GM04504 (cell line): ENCODE measurements around the gene ARTN.

Experiments used
- DNase-seq: peaks from one replicate; pipeline ENCODE4 v3.0.0-alpha.2; 2012; ENCODE audit warnings: low read depth

Gene ARTN

DNA sequence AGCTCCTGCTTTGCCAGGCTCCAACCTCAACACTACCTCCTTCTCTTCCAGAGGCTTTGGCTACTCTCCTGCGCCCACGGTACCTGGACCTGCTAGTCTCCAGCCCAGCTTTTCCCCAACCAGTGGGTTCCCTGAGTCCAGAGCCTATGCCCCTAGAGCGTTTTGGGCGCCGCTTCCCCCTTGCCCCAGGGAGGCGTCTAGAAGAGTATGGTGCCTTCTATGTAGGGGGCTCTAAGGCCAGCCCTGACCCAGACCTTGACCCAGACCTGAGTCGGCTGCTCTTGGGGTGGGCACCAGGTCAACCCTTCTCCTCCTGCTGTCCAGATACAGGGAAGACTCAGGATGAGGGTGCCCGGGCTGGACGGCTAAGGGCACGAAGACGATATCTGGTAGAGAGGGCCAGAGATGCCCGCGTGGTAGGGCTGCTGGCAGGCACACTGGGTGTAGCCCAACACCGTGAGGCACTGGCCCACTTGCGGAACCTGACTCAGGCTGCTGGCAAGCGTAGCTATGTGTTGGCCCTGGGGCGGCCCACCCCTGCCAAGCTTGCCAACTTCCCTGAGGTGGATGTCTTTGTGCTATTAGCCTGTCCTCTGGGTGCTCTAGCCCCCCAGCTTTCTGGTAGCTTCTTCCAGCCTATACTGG lies 37.9 kb downstream of the ARTN start:
- no peak for DNase-seq

DNA sequence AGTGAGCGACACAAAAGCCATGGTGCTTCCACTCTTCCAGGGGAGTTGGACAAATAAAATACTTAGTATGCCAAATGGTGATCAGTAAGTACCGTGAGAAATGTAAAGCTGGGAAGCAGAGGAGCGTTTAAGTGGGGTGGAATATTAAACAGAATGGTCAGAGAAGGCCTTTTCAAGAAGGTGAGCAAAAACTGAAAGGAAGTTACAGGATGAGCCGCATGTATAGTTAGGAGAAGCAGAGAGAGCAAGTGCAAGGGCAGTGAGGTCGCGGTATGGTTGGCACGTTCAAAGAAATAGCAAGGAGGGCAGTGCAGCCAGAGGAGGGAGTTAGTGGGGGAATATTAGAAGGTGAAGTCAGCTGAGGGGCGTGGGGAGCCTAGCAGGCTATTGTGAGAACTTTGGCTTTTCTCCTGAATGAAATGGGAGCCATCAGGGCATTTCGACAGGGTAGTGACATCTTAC lies 40.4 kb downstream of the ARTN start:
- no peak for DNase-seq

GRCh38 chr1:43974443-43975248 lies 41.0 kb downstream of the ARTN start, which contains the start of gene ATP6V0B:
TSS of gene ATP6V0B (plus strand) at chr1:43974960. CDS start at chr1:43975041, 81 bp downstream.
- DNase-seq = peak; percentile 83

- no peak for DNase-seq
These were observed 41.8 kb downstream of the ARTN start for GRCh38 chr1:43975249-43975961.

DNA sequence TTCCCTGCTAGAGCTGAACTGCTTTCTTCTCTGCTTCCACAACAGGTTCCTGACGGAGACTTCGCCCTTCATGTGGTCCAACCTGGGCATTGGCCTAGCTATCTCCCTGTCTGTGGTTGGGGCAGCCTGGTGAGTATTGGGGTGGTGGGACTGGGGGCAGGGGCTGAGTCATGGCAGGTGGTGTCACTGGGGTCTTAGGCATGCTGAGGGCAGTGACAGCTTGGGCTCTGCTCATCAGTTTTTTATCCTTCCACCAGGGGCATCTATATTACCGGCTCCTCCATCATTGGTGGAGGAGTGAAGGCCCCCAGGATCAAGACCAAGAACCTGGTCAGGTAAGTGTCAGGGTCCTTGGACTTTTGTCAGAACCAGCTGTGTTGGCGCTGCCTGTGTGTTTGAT lies 42.4 kb downstream of the ARTN start:
- DNase-seq = no peak

- DNase-seq = no peak
These were observed 43.3 kb downstream of the ARTN start for GRCh38 chr1:43976890-43977289.

DNA sequence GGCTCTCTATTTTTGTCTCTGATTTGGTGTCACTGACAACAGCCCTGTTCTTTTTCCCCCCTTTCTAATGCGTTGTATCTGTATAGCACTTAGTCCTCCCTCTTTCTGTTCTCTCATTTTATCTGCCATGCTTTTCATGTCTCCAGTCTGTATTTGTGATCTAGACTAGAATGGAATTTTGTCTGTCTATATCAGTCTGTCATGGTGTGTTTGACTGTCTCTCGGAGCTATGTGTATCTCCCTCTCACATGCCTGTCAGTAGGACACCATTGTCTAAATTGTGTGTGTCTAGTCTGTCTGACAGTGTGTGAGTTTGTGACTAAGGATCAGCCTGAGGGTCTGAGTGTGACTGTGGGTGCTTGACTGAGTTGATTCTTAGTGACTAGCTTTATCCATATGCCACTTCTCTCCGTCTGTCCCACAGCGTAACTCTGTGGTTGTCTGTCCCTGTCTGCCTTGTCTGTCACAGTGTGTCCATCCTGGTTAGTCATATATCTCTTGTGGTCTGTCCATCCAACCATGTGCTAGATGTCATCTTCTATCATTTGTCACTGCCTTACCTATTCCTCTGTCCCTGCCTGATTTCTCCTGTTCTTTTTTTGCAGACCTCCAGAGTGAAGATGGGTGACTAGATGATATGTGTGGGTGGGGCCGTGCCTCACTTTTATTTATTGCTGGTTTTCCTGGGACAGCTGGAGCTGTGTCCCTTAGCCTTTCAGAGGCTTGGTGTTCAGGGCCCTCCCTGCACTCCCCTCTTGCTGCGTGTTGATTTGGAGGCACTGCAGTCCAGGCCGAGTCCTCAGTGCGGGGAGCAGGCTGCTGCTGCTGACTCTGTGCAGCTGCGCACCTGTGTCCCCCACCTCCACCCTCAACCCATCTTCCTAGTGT lies 44.0 kb downstream of the ARTN start:
- no peak for DNase-seq

DNA sequence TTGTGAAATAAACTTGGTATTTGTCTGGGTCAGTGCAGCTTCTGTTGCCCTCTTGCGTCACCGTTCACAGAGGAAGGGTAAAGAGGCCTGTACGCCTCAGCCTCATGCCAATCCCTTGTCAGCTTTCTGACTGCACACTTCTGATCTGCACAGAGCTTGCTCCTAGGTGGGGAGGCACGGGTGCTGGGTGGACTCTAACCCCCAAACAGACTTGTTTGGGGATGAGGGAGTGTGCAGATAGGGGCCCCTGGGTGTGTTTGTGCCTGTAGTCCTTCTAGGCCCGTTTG lies 44.6 kb downstream of the ARTN start:
- no peak for DNase-seq

DNA sequence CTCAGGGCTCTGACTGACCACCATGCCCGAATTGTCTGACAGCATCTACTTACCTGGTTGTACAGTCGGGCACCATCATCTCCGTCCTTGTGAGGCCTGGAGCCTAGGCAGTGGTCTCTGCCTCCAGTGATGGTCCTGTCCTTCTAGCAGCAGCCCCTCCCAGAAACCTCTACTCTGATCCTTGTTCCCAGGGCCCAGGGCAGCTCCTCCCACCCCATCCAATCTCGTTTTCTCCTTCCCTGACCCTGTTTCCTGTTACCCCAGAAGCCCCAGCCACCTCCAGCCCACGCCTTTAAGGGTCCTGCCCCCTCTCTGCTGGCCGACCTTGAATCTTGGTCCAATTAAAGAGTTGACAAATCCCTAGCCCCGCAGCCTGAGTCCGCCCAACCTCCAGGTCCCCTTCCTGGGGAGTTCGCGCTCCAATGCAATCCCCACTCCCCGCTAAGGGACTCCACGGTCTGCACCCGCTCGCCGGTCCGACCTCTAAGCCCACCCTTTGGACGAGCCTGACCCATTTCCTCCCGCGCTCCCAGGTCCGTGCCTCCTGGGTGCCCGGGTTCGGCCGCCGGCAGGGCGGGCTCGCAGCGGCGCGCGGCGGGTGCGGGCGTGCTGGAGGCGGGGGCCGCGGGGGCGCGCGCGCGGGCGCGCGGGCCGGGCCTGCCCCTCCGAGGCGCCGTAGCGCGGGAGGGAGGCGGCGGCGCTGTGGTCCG lies 45.1 kb downstream of the ARTN start, which contains the start of gene B4GALT2:
Gene B4GALT2 (plus strand): TSS at position 660 of the 710 bp plus-strand sequence. CDS start 1,951 bp downstream, outside the sequence.
- DNase-seq = no peak

GRCh38 chr1:43979261-43979527 lies 45.6 kb downstream of the ARTN start:
- no peak for DNase-seq

GRCh38 chr1:43979528-43980254 lies 46.1 kb downstream of the ARTN start:
- no peak for DNase-seq

- no peak for DNase-seq
These were observed 46.9 kb downstream of the ARTN start for GRCh38 chr1:43980255-43981134.

DNA sequence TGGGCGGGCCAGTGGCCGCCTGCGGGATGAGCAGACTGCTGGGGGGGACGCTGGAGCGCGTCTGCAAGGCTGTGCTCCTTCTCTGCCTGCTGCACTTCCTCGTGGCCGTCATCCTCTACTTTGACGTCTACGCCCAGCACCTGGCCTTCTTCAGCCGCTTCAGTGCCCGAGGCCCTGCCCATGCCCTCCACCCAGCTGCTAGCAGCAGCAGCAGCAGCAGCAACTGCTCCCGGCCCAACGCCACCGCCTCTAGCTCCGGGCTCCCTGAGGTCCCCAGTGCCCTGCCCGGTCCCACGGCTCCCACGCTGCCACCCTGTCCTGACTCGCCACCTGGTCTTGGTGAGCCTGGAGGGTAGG lies 47.5 kb downstream of the ARTN start:
- DNase-seq = no peak

DNA sequence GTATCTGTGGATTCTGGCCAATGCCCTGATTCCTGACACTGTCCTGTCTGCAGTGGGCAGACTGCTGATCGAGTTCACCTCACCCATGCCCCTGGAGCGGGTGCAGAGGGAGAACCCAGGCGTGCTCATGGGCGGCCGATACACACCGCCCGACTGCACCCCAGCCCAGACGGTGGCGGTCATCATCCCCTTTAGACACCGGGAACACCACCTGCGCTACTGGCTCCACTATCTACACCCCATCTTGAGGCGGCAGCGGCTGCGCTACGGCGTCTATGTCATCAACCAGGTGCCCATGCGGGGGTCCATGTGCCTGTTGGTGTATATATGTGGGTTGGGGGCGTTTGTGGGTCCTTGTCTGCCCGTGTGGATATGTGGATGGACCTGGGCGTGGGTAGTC lies 48.0 kb downstream of the ARTN start:
- no peak for DNase-seq

GRCh38 chr1:43982241-43982640 lies 48.6 kb downstream of the ARTN start:
- no peak for DNase-seq

- no peak for DNase-seq
These were observed 49.2 kb downstream of the ARTN start for GRCh38 chr1:43982808-43983207.

DNA sequence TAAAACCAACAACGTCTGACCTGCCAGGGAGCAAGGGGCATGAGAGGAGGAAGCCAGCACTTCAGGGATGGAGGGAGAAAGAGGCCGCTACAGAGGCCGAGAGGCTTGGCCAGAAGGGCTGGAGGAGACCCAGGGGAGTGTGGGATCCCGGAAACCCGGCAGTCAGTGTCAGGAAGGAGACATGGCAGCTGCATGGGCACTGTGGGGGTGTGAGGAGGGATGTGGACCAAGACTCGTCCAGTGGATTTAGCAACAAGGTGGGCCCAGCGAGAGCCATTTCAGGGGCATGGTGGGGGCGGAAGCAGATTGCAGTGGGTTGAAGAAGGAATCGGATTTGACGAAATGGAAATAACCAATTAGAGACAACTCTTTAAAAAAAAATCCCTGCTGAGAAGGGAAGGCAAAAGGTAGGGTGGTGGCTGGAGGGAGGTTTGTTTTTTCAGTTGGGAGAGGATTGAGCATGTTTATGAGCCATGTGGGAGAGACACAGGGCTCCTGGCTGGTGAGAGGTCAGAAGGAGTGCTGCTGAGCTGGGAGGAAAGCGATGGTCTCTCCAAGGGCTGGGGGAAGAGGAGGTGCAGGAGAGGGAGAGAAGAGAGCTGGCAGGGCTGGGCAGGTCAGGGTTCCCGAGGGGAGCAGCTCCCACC lies 49.8 kb downstream of the ARTN start:
- no peak for DNase-seq

GRCh38 chr1:43984855-43985254 lies 51.3 kb downstream of the ARTN start:
- DNase-seq = no peak

- no peak for DNase-seq
These were observed 52.5 kb downstream of the ARTN start for GRCh38 chr1:43985984-43986595.
